H9 (cell line): ENCODE measurements around the gene NEURL1. TPM values are rescaled to one million over a fixed set of nuclear protein-coding genes. Genes with fewer than 3 reads are reported as not detected.

ENCODE experiments used
- DNase-seq: peaks from one replicate; pipeline ENCODE4 v3.0.0-alpha.2; 2017
- H2AFZ ChIP-seq: one replicate; pipeline ENCODE4 v1.6.1; 2013; ENCODE audit warnings: mild to moderate bottlenecking, low read length, control low read depth, moderate library complexity
- H2AK5ac ChIP-seq: 2 replicates; pipeline ENCODE4 v1.6.1; 2013; ENCODE audit warnings: low read length, control low read depth, mixed read lengths; ENCODE audit not compliant: insufficient read length
- H2BK120ac ChIP-seq: one replicate; pipeline ENCODE4 v1.6.1; 2013; ENCODE audit warnings: low read depth, mild to moderate bottlenecking, low read length, control low read depth, inconsistent platforms; ENCODE audit not compliant: poor library complexity, severe bottlenecking
- H2BK12ac ChIP-seq: 2 replicates; pipeline ENCODE4 v1.6.1; 2013; ENCODE audit warnings: low read length, control low read depth, mixed read lengths, low read depth; ENCODE audit not compliant: insufficient read length
- H2BK15ac ChIP-seq: 2 replicates; pipeline ENCODE4 v1.6.1; 2013; ENCODE audit warnings: low read depth, low read length, control low read depth
- H2BK20ac ChIP-seq: one replicate; pipeline ENCODE4 v1.6.1; 2013; ENCODE audit warnings: low read depth, mild to moderate bottlenecking, low read length, control low read depth, inconsistent platforms; ENCODE audit not compliant: poor library complexity, severe bottlenecking
- H2BK5ac ChIP-seq: 2 replicates; pipeline ENCODE4 v1.6.1; 2013; ENCODE audit warnings: low read length, control low read depth, mixed read lengths; ENCODE audit not compliant: insufficient read length
- H3K14ac ChIP-seq: 2 replicates; pipeline ENCODE4 v1.6.1; 2013; ENCODE audit warnings: low read length, control low read depth; ENCODE audit not compliant: insufficient read depth
- H3K18ac ChIP-seq: 2 replicates; pipeline ENCODE4 v1.6.1; 2013; ENCODE audit warnings: low read depth, mild to moderate bottlenecking, mixed read lengths, low read length, control low read depth; ENCODE audit not compliant: insufficient read length
- H3K23ac ChIP-seq: 2 replicates; pipeline ENCODE4 v1.6.1; 2013; ENCODE audit warnings: low read length, control low read depth, mixed read lengths, low read depth; ENCODE audit not compliant: insufficient read length
- H3K23me2 ChIP-seq: 2 replicates; pipeline ENCODE4 v1.6.1; 2013; ENCODE audit warnings: low read depth, mild to moderate bottlenecking, mixed read lengths, low read length, control low read depth; ENCODE audit not compliant: insufficient read length, poor library complexity, severe bottlenecking
- H3K27ac ChIP-seq: 2 replicates; pipeline ENCODE4 v1.5.1; 2013; ENCODE audit warnings: low read length, control low read depth, mixed read lengths, low read depth; ENCODE audit not compliant: insufficient read length
- H3K27me3 ChIP-seq: 2 replicates; pipeline ENCODE4 v1.6.1; 2013; ENCODE audit warnings: low read length, control low read depth, inconsistent platforms; ENCODE audit not compliant: insufficient read depth
- H3K4ac ChIP-seq: 2 replicates; pipeline ENCODE4 v1.6.1; 2013; ENCODE audit warnings: low read depth, mild to moderate bottlenecking, control low read depth, inconsistent platforms, low read length, moderate library complexity
- H3K4me1 ChIP-seq: 2 replicates; pipeline ENCODE4 v1.6.1; 2013; ENCODE audit warnings: low read length, control low read depth, inconsistent platforms; ENCODE audit not compliant: insufficient read depth
- H3K4me2 ChIP-seq: 2 replicates; pipeline ENCODE4 v1.6.1; 2013; ENCODE audit warnings: low read length, control low read depth, mixed read lengths; ENCODE audit not compliant: insufficient read length, insufficient read depth
- H3K56ac ChIP-seq: 2 replicates; pipeline ENCODE4 v1.6.1; 2013; ENCODE audit warnings: low read depth, mild to moderate bottlenecking, mixed read lengths, low read length, control low read depth; ENCODE audit not compliant: insufficient read length
- H3K79me1 ChIP-seq: 2 replicates; pipeline ENCODE4 v1.6.1; 2013; ENCODE audit warnings: low read depth, mild to moderate bottlenecking, moderate library complexity, low read length, control low read depth, inconsistent platforms; ENCODE audit not compliant: insufficient read depth, poor library complexity, severe bottlenecking
- H3K79me2 ChIP-seq: 2 replicates; pipeline ENCODE4 v1.6.1; 2013; ENCODE audit warnings: low read length, control low read depth, inconsistent platforms; ENCODE audit not compliant: insufficient read depth
- H3K9ac ChIP-seq: 2 replicates; pipeline ENCODE4 v1.6.1; 2013; ENCODE audit warnings: low read length, control low read depth, mixed read lengths; ENCODE audit not compliant: insufficient read length; ENCODE audit errors: extremely low read depth
- H3K9me3 ChIP-seq: one replicate; pipeline ENCODE4 v1.6.1; 2013; ENCODE audit warnings: low read depth, low read length, inconsistent platforms; ENCODE audit not compliant: control insufficient read depth
- H3T11ph ChIP-seq: one replicate; pipeline ENCODE4 v1.6.1; 2013; ENCODE audit warnings: mild to moderate bottlenecking, low read length, control low read depth, inconsistent platforms
- H4K20me1 ChIP-seq: one replicate; pipeline ENCODE4 v1.6.1; 2013; ENCODE audit not compliant: control insufficient read depth, insufficient read length, insufficient read depth
- H4K5ac ChIP-seq: 2 replicates; pipeline ENCODE4 v1.6.1; 2013; ENCODE audit warnings: low read depth, mild to moderate bottlenecking, mixed read lengths, low read length, control low read depth; ENCODE audit not compliant: insufficient read length
- H4K8ac ChIP-seq: replicated peaks from 2 replicates; pipeline ENCODE4 v1.6.1; 2013; ENCODE audit warnings: low read length, control low read depth, mixed read lengths, low read depth; ENCODE audit not compliant: insufficient read length
- H4K91ac ChIP-seq: 2 replicates; pipeline ENCODE4 v1.6.1; 2013; ENCODE audit warnings: low read depth, mild to moderate bottlenecking, moderate library complexity, mixed read lengths, low read length, control low read depth; ENCODE audit not compliant: insufficient read length
- H3K27ac Mint-ChIP-seq, 3 experiments: 2 replicates in 2 of 3; 3 replicates in 1 of 3; pipeline ENCODE4 v1.8.0; 2020 to 2021; ENCODE audit warnings: mixed read lengths in 3 of 3, mild to moderate bottlenecking in 1 of 3, moderate library complexity in 1 of 3
- H3K27me3 Mint-ChIP-seq: 2 replicates; pipeline ENCODE4 v1.8.0; 2021; ENCODE audit warnings: low read depth, mild to moderate bottlenecking, moderate library complexity, mixed read lengths
- H3K36me3 Mint-ChIP-seq, 3 experiments: 2 replicates in 2 of 3; 3 replicates in 1 of 3; pipeline ENCODE4 v1.8.0; 2020 to 2021; ENCODE audit warnings: low read depth in 3 of 3, mixed read lengths in 3 of 3; ENCODE audit not compliant: insufficient read depth in 1 of 3
- H3K4me1 Mint-ChIP-seq, 2 experiments: 2 replicates each; pipeline ENCODE4 v1.8.0; 2020; ENCODE audit warnings: mixed read lengths in 2 of 2
- H3K4me3 Mint-ChIP-seq, 2 experiments: 2 replicates in 1 of 2; 3 replicates in 1 of 2; pipeline ENCODE4 v1.8.0; 2020 to 2021; ENCODE audit warnings: mild to moderate bottlenecking in 2 of 2, mixed read lengths in 2 of 2, moderate library complexity in 1 of 2
- H3K9me3 Mint-ChIP-seq, 2 experiments: 2 replicates in 1 of 2; 3 replicates in 1 of 2; pipeline ENCODE4 v1.8.0; 2020; ENCODE audit warnings: mild to moderate bottlenecking in 2 of 2, mixed read lengths in 2 of 2, moderate library complexity in 1 of 2
- CTCF ChIP-seq: fragments of 200-600 bp; sonication (generic); conservative IDR thresholded peaks from 3 replicates; pipeline ENCODE4 v1.8.0; 2021; ENCODE audit warnings: antibody characterized with exemption, mild to moderate bottlenecking
- WGBS: extraction: QIAGEN DNeasy Blood & Tissue Kit; methylation state at CpG from one replicate; pipeline ENCODE4 v1.1.7; 2013; ENCODE audit warnings: missing lambda C conversion rate, low lambda C conversion rate, mixed read lengths; ENCODE audit not compliant: insufficient read length; ENCODE audit errors: extremely low coverage; 5-methylcytosine and 5-hydroxymethylcytosine counted together
- total RNA-seq: library from RNA; stranded (reverse); gene quantifications from 2 replicates; pipeline ENCODE4 v1.2.1, GENCODE V29; 2021

NEURL1 gene
- total RNA-seq, 1 experiment from 2014 or later = 1.2 TPM

GRCh38 chr10:103602028-103602851 lies 108.7 kb downstream of the NEURL1 start:
- Histone ChIP-seq H3T11ph (no peak overlapping the region), H2AK5ac (no peak overlapping the region), H3K9ac (no peak overlapping the region), H3K9me3 (no peaks in the 10 kb centered on the region), H3K23ac (no peak overlapping the region), H3K79me2 (no peaks in the 10 kb centered on the region), H3K23me2 (no peaks in the 10 kb centered on the region), H3K18ac (no peak overlapping the region), H2AFZ (no peak overlapping the region), H2BK20ac (no peak overlapping the region), H3K14ac (no peak overlapping the region), H3K4ac (no peak overlapping the region), H4K8ac (no peak overlapping the region), H4K5ac (no peak overlapping the region), H3K27ac (no peak overlapping the region), H4K91ac (no peak overlapping the region), H2BK5ac (no peak overlapping the region), H2BK120ac (no peak overlapping the region), H3K4me1 (no peaks in the 10 kb centered on the region), H2BK12ac (no peak overlapping the region), H4K20me1 (no peaks in the 10 kb centered on the region), H3K4me2 (no peak overlapping the region), H3K27me3 (no peaks in the 10 kb centered on the region), H3K79me1 (no peaks in the 10 kb centered on the region), H3K56ac (no peak overlapping the region), H2BK15ac (no peak overlapping the region)
- no peak overlapping the region; a peak in 2 of 7 replicates for H3K27ac Mint-ChIP-seq
- H3K4me3 Mint-ChIP-seq = no peak overlapping the region
- peaks cover 5 to 19% (median 6%) of the 10 kb centered on the region in 3 experiments for H3K36me3 Mint-ChIP-seq
- no peak for DNase-seq
- peaks cover 5 to 14% of the 10 kb centered on the region in 2 experiments for H3K4me1 Mint-ChIP-seq
- no CpG with 5 or more reads among the region's 47 CpGs for WGBS
- no peaks in the 10 kb centered on the region; the same call in 1 of the 2 replicates for H3K27me3 Mint-ChIP-seq
- peaks cover 5 to 12% of the 10 kb centered on the region in 2 experiments for H3K9me3 Mint-ChIP-seq
- TF ChIP-seq CTCF = no peak
